Measurements from ENCODE around the gene CEP295NL.
"Not testable (repeated sequence)": the region's sequence is repeated elsewhere in the genome, so short reads cannot be mapped to it uniquely, and the experiment has no call there.

Gene CEP295NL

GRCh38 chr17:78878871-78879527 is 24.0 kb downstream of the CEP295NL start:
- Histone ChIP-seq H3K4me3 (ENCODE audit: low read length) (no peak overlapping the region), H3K27ac (ENCODE audit: low read length) (no peak overlapping the region), H3K9me2 (replicated peaks; ENCODE audit: insufficient read depth, low read length) (no peaks in the 10 kb centered on the region), H4K20me1 (ENCODE audit: insufficient read depth, low read length) (no peaks in the 10 kb centered on the region), H2AFZ (ENCODE audit: low read length) (no peak overlapping the region), H3K4me2 (ENCODE audit: low read depth, low read length) (no peak overlapping the region), H3K36me3 (replicated peaks; ENCODE audit: insufficient read depth, low read length) (no peaks in the 10 kb centered on the region), H3K27me3 (replicated peaks; ENCODE audit: insufficient read depth, low read length) (no peaks in the 10 kb centered on the region), H3K9me3 (replicated peaks; ENCODE audit: insufficient read depth, low read length) (no peaks in the 10 kb centered on the region), H3K4me1 (ENCODE audit: low read length) (no peaks in the 10 kb centered on the region), H3F3A (ENCODE audit: insufficient read depth, low read length) (no peaks in the 10 kb centered on the region), H3K79me2 (ENCODE audit: low read length) (peaks cover 95% of the 10 kb centered on the region), H3K9ac (ENCODE audit: low read length) (no peak overlapping the region)
- DNase-seq = no peak
- TF ChIP-seq EZH2phosphoT487 (IDR thresholded peaks at IDR 0.05; ENCODE audit: low read length) (no peak), EZH2 (optimal IDR thresholded peaks at IDR 0.05; ENCODE audit: low read depth, low read length) (no peak)
- TF ChIP-seq, protein P1, sequence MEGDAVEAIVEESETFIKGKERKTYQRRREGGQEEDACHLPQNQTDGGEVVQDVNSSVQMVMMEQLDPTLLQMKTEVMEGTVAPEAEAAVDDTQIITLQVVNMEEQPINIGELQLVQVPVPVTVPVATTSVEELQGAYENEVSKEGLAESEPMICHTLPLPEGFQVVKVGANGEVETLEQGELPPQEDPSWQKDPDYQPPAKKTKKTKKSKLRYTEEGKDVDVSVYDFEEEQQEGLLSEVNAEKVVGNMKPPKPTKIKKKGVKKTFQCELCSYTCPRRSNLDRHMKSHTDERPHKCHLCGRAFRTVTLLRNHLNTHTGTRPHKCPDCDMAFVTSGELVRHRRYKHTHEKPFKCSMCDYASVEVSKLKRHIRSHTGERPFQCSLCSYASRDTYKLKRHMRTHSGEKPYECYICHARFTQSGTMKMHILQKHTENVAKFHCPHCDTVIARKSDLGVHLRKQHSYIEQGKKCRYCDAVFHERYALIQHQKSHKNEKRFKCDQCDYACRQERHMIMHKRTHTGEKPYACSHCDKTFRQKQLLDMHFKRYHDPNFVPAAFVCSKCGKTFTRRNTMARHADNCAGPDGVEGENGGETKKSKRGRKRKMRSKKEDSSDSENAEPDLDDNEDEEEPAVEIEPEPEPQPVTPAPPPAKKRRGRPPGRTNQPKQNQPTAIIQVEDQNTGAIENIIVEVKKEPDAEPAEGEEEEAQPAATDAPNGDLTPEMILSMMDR (IDR thresholded peaks at IDR 0.05; ENCODE audit: low read length) = no peak

GRCh38 chr17:78878261-78878660 is 24.7 kb downstream of the CEP295NL start:
- no peak overlapping the region for H3K27ac ChIP-seq (ENCODE audit: low read length)
- H2AFZ ChIP-seq (ENCODE audit: low read length) = no peak overlapping the region
- no peaks in the 10 kb centered on the region for H3F3A ChIP-seq (ENCODE audit: insufficient read depth, low read length)
- H3K9ac ChIP-seq (ENCODE audit: low read length) = no peak overlapping the region
- H3K4me3 ChIP-seq (ENCODE audit: low read length) = no peak overlapping the region
- H3K9me3 ChIP-seq (replicated peaks; ENCODE audit: insufficient read depth, low read length) = no peaks in the 10 kb centered on the region
- H3K9me2 ChIP-seq (replicated peaks; ENCODE audit: insufficient read depth, low read length) = no peaks in the 10 kb centered on the region
- no peak overlapping the region for H3K4me2 ChIP-seq (ENCODE audit: low read depth, low read length)
- no peaks in the 10 kb centered on the region for H3K36me3 ChIP-seq (replicated peaks; ENCODE audit: insufficient read depth, low read length)
- no peaks in the 10 kb centered on the region for H3K4me1 ChIP-seq (ENCODE audit: low read length)
- H4K20me1 ChIP-seq (ENCODE audit: insufficient read depth, low read length) = no peaks in the 10 kb centered on the region
- TF ChIP-seq EZH2 (optimal IDR thresholded peaks at IDR 0.05; ENCODE audit: low read depth, low read length) = no peak
- DNase-seq = no peak
- no peaks in the 10 kb centered on the region for H3K27me3 ChIP-seq (replicated peaks; ENCODE audit: insufficient read depth, low read length)
- H3K79me2 ChIP-seq (ENCODE audit: low read length) = peaks cover 95% of the 10 kb centered on the region

- peaks cover 92% of the 10 kb centered on the region for H3K79me2 ChIP-seq (ENCODE audit: low read length)
- not testable (repeated sequence) for H3K4me2 ChIP-seq (ENCODE audit: low read depth, low read length); H3K4me1 ChIP-seq (ENCODE audit: low read length); DNase-seq; H3K9ac ChIP-seq (ENCODE audit: low read length); H3K9me3 ChIP-seq (replicated peaks; ENCODE audit: insufficient read depth, low read length); H3K36me3 ChIP-seq (replicated peaks; ENCODE audit: insufficient read depth, low read length); H3F3A ChIP-seq (ENCODE audit: insufficient read depth, low read length); H3K27ac ChIP-seq (ENCODE audit: low read length); H3K4me3 ChIP-seq (ENCODE audit: low read length); H3K27me3 ChIP-seq (replicated peaks; ENCODE audit: insufficient read depth, low read length); H4K20me1 ChIP-seq (ENCODE audit: insufficient read depth, low read length); H2AFZ ChIP-seq (ENCODE audit: low read length); H3K9me2 ChIP-seq (replicated peaks; ENCODE audit: insufficient read depth, low read length)
These were observed 26.0 kb downstream of the CEP295NL start for GRCh38 chr17:78876954-78877517.

DNA sequence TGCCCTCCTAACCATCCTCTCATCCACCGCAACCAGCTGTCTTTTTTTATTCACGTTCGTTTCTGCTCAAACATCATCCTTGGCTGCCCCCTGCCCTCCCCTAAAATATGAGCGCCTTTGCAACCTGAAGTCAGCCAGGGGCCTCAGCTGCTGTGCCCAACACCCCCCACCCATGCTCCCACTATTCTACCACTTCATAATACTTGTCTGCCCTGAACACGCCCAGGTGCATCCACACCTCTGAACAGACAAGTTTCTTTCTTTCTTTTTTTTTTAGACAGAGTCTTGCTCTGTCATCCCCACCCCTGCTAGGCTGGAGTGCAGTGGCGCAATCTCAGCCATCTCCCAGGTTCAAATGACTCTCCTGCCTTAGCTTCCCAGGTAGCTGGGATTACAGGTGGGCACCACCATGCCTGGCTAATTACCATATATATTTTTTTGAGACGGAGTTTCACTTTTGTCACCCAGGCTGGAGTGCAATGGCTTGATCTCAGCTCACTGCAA is 26.9 kb downstream of the CEP295NL start:
- no peaks in the 10 kb centered on the region for H3K4me1 ChIP-seq (ENCODE audit: low read length)
- peaks cover 83% of the 10 kb centered on the region for H3K79me2 ChIP-seq (ENCODE audit: low read length)
- no peak overlapping the region for H2AFZ ChIP-seq (ENCODE audit: low read length)
- no peak overlapping the region for H3K4me2 ChIP-seq (ENCODE audit: low read depth, low read length)
- no peaks in the 10 kb centered on the region for H3K9me2 ChIP-seq (replicated peaks; ENCODE audit: insufficient read depth, low read length)
- H4K20me1 ChIP-seq (ENCODE audit: insufficient read depth, low read length) = 0 out of 2 replicates have a peak, but pooled peaks cover 3% of the 10 kb centered on the region
- H3K27me3 ChIP-seq (replicated peaks; ENCODE audit: insufficient read depth, low read length) = no peaks in the 10 kb centered on the region
- no peak overlapping the region for H3K4me3 ChIP-seq (ENCODE audit: low read length)
- H3K36me3 ChIP-seq (replicated peaks; ENCODE audit: insufficient read depth, low read length) = no peaks in the 10 kb centered on the region
- H3K27ac ChIP-seq (ENCODE audit: low read length) = no peak overlapping the region
- DNase-seq = no peak
- H3K9me3 ChIP-seq (replicated peaks; ENCODE audit: insufficient read depth, low read length) = no peaks in the 10 kb centered on the region
- TF ChIP-seq, protein P1 (IDR thresholded peaks at IDR 0.05; ENCODE audit: low read length) = no peak
- no peak for TF ChIP-seq EZH2phosphoT487 (IDR thresholded peaks at IDR 0.05; ENCODE audit: low read length)
- no peak for TF ChIP-seq EZH2 (optimal IDR thresholded peaks at IDR 0.05; ENCODE audit: low read depth, low read length)
- H3K9ac ChIP-seq (ENCODE audit: low read length) = no peak overlapping the region
- no peaks in the 10 kb centered on the region for H3F3A ChIP-seq (ENCODE audit: insufficient read depth, low read length)

All from MM.1S (cell line).